K562 (cell line): ENCODE measurements around the gene ASPG.

ENCODE experiments used
- CREB1 ChIP-seq, 2 experiments: sonication (generic) in 1 of 2; formaldehyde crosslinking in 1 of 2; IDR thresholded peaks; 2 replicates each; pipeline versions ENCODE4 v1.6.1 to v1.8.0; 2012 to 2022; ENCODE audit warnings: inconsistent platforms in 1 of 2, mild to moderate bottlenecking in 1 of 2, missing genetic modification reagents in 1 of 2, moderate library complexity in 1 of 2
- HCFC1 ChIP-seq: IDR thresholded peaks from 2 replicates; pipeline ENCODE4 v1.6.1; 2012; ENCODE audit warnings: low read depth, low read length, improper control_type of control experiment
- PML ChIP-seq: IDR thresholded peaks from 2 replicates; pipeline ENCODE4 v1.6.1; 2012; ENCODE audit warnings: low read length, inconsistent platforms
- POLR2A ChIP-seq: fragments of 450-650 bp; conservative IDR thresholded peaks from 2 replicates; pipeline ENCODE4 v1.6.1; 2016
- POLR2AphosphoS5 ChIP-seq: IDR thresholded peaks from 2 replicates; pipeline ENCODE4 v1.6.1; 2011; ENCODE audit warnings: mild to moderate bottlenecking, low read depth, low read length, moderate library complexity; ENCODE audit not compliant: control insufficient read depth, insufficient read depth
- SIN3B ChIP-seq: fragments of 450-650 bp; IDR thresholded peaks from 2 replicates; pipeline ENCODE4 v1.6.1; 2017; ENCODE audit warnings: low read depth, mild to moderate bottlenecking, moderate library complexity
- STAT5B ChIP-seq: fragments of 250-450 bp; sonication (Bioruptor Pico); IDR thresholded peaks from 2 replicates; pipeline ENCODE4 v1.8.0; 2021; ENCODE audit warnings: mild to moderate bottlenecking, inconsistent platforms
- ZNF274 ChIP-seq: IDR thresholded peaks from 2 replicates; pipeline ENCODE4 v1.6.1; 2011; ENCODE audit warnings: low read depth, mild to moderate bottlenecking, low read length, moderate library complexity, borderline replicate concordance
- TF ChIP-seq, protein P1 (sequence below), 3 experiments: IDR thresholded peaks in 2 of 3; conservative IDR thresholded peaks in 1 of 3; 2 replicates each; pipeline ENCODE4 v1.5.1; 2011 to 2012; ENCODE audit warnings: low read length in 3 of 3, mild to moderate bottlenecking in 3 of 3, control low read depth in 2 of 3, improper control_type of control experiment in 1 of 3, inconsistent platforms in 1 of 3, low read depth in 1 of 3, mixed read lengths in 1 of 3, moderate library complexity in 1 of 3; ENCODE audit not compliant: insufficient read depth in 2 of 3
- TF ChIP-seq, protein P2 (sequence below): conservative IDR thresholded peaks from 2 replicates; pipeline ENCODE4 v1.6.1; 2011; ENCODE audit warnings: low read depth, mild to moderate bottlenecking, low read length; ENCODE audit not compliant: control insufficient read depth
- TF ChIP-seq, protein P3 (sequence below): sonication (generic); formaldehyde crosslinking; IDR thresholded peaks from 2 replicates; pipeline ENCODE4 v1.8.0; 2022; ENCODE audit warnings: missing genetic modification reagents, mild to moderate bottlenecking, borderline replicate concordance
- TF ChIP-seq, protein P4 (sequence below): fragments of 450-650 bp; IDR thresholded peaks from 2 replicates; pipeline ENCODE4 v1.6.1; 2016
- TF ChIP-seq, protein P5 (sequence below): fragments of 450-650 bp; IDR thresholded peaks from 2 replicates; pipeline ENCODE4 v1.6.1; 2016; ENCODE audit warnings: missing biosample characterization, missing genetic modification characterization
- TF ChIP-seq, protein P6 (sequence below): sonication (generic); formaldehyde crosslinking; IDR thresholded peaks from 2 replicates; pipeline ENCODE4 v1.8.0; 2022; ENCODE audit warnings: mild to moderate bottlenecking, low read depth, missing genetic modification reagents

DNA sequence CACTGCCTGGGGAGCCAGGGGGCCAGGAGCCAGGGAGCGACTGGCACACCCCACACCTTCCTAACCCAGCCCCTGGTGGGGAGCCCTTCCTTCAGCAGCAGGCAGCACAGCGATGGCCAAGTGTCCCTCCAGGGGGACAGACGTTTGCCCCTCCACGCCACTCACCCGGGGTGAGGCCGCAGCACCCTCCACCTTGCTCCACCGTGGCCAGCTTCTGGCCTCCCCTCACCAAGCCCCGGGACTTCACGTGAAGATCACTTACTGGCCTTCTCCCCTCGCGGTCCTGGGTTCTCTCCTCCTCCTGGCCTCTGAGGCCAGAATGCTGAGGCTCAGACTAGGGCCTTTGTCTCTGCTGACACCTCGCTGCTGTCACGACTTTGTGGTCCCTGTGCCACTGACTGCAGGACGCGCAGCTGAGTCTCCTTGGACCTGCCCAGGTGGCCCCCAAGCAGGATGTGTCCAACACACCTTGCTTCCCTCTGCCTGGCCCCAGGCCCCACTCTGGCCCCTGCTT is 3.5 kb upstream of the ASPG start:
- TF ChIP-seq CREB1 (IDR thresholded peaks at IDR 0.05) (no peak), CREB1 (CRISPR knock-in tag; IDR thresholded peaks at IDR 0.05) (no peak), HCFC1 (no peak), ZNF274 (no peak), POLR2AphosphoS5 (no peak), PML (no peak), POLR2A (no peak), SIN3B (no peak), STAT5B (no peak)
- TF ChIP-seq, protein P1, sequence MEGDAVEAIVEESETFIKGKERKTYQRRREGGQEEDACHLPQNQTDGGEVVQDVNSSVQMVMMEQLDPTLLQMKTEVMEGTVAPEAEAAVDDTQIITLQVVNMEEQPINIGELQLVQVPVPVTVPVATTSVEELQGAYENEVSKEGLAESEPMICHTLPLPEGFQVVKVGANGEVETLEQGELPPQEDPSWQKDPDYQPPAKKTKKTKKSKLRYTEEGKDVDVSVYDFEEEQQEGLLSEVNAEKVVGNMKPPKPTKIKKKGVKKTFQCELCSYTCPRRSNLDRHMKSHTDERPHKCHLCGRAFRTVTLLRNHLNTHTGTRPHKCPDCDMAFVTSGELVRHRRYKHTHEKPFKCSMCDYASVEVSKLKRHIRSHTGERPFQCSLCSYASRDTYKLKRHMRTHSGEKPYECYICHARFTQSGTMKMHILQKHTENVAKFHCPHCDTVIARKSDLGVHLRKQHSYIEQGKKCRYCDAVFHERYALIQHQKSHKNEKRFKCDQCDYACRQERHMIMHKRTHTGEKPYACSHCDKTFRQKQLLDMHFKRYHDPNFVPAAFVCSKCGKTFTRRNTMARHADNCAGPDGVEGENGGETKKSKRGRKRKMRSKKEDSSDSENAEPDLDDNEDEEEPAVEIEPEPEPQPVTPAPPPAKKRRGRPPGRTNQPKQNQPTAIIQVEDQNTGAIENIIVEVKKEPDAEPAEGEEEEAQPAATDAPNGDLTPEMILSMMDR (IDR thresholded peaks at IDR 0.05 in 2 of 3, conservative IDR thresholded peaks at IDR 0.05 in 1 of 3; ENCODE audit: insufficient read depth in 2 of 3, low read depth in 1 of 3, low read length in 3 of 3) = no peak
- TF ChIP-seq, protein P2, sequence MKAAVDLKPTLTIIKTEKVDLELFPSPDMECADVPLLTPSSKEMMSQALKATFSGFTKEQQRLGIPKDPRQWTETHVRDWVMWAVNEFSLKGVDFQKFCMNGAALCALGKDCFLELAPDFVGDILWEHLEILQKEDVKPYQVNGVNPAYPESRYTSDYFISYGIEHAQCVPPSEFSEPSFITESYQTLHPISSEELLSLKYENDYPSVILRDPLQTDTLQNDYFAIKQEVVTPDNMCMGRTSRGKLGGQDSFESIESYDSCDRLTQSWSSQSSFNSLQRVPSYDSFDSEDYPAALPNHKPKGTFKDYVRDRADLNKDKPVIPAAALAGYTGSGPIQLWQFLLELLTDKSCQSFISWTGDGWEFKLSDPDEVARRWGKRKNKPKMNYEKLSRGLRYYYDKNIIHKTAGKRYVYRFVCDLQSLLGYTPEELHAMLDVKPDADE = no peak
- TF ChIP-seq, protein P3, sequence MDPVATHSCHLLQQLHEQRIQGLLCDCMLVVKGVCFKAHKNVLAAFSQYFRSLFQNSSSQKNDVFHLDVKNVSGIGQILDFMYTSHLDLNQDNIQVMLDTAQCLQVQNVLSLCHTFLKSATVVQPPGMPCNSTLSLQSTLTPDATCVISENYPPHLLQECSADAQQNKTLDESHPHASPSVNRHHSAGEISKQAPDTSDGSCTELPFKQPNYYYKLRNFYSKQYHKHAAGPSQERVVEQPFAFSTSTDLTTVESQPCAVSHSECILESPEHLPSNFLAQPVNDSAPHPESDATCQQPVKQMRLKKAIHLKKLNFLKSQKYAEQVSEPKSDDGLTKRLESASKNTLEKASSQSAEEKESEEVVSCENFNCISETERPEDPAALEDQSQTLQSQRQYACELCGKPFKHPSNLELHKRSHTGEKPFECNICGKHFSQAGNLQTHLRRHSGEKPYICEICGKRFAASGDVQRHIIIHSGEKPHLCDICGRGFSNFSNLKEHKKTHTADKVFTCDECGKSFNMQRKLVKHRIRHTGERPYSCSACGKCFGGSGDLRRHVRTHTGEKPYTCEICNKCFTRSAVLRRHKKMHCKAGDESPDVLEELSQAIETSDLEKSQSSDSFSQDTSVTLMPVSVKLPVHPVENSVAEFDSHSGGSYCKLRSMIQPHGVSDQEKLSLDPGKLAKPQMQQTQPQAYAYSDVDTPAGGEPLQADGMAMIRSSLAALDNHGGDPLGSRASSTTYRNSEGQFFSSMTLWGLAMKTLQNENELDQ = no peak
- TF ChIP-seq, protein P4, sequence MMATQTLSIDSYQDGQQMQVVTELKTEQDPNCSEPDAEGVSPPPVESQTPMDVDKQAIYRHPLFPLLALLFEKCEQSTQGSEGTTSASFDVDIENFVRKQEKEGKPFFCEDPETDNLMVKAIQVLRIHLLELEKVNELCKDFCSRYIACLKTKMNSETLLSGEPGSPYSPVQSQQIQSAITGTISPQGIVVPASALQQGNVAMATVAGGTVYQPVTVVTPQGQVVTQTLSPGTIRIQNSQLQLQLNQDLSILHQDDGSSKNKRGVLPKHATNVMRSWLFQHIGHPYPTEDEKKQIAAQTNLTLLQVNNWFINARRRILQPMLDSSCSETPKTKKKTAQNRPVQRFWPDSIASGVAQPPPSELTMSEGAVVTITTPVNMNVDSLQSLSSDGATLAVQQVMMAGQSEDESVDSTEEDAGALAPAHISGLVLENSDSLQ = no peak
- TF ChIP-seq, protein P5, sequence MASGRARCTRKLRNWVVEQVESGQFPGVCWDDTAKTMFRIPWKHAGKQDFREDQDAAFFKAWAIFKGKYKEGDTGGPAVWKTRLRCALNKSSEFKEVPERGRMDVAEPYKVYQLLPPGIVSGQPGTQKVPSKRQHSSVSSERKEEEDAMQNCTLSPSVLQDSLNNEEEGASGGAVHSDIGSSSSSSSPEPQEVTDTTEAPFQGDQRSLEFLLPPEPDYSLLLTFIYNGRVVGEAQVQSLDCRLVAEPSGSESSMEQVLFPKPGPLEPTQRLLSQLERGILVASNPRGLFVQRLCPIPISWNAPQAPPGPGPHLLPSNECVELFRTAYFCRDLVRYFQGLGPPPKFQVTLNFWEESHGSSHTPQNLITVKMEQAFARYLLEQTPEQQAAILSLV (tag) = no peak
- TF ChIP-seq, protein P6, sequence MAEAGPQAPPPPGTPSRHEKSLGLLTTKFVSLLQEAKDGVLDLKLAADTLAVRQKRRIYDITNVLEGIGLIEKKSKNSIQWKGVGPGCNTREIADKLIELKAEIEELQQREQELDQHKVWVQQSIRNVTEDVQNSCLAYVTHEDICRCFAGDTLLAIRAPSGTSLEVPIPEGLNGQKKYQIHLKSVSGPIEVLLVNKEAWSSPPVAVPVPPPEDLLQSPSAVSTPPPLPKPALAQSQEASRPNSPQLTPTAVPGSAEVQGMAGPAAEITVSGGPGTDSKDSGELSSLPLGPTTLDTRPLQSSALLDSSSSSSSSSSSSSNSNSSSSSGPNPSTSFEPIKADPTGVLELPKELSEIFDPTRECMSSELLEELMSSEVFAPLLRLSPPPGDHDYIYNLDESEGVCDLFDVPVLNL (CRISPR knock-in tag) = no peak
